HG02623 (cell line): ENCODE results near the gene MS4A7.
"Not testable (repeated sequence)": the region's sequence is repeated elsewhere in the genome, so short reads cannot be mapped to it uniquely, and the experiment has no call there.

Source experiments
- ATAC-seq: cut with Tn5 transposase; IDR thresholded peaks from one replicate; pipeline ENCODE4 v1.9.1; 2021; ENCODE audit warnings: moderate library complexity; ENCODE audit not compliant: unreplicated experiment

MS4A7 gene, protein sequence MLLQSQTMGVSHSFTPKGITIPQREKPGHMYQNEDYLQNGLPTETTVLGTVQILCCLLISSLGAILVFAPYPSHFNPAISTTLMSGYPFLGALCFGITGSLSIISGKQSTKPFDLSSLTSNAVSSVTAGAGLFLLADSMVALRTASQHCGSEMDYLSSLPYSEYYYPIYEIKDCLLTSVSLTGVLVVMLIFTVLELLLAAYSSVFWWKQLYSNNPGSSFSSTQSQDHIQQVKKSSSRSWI

DNA sequence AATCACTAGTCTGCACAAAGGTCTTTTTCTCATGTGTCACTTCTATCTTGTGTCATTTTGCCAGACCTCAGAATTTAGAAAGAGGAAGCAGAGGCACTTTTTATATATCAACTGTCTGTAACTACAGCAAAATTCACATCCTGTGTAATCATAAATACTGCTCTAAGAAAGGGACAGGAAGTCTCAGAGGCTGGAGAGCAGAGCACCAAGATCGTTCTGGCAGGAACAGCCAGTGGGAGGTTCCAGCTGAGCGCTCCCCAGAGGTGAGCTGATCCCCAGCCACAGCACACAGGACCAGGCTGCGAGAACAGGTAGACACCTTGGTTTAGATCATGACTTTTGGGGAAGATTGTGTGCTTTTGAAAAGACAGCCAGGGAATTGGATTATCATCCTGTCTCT is at the start of gene MS4A7:
Gene MS4A7, plus strand, starts transcription at position 179 of the 400 bp plus-strand sequence. CDS start 4,610 bp downstream, outside the sequence.
- peak; percentile 77 for ATAC-seq

DNA sequence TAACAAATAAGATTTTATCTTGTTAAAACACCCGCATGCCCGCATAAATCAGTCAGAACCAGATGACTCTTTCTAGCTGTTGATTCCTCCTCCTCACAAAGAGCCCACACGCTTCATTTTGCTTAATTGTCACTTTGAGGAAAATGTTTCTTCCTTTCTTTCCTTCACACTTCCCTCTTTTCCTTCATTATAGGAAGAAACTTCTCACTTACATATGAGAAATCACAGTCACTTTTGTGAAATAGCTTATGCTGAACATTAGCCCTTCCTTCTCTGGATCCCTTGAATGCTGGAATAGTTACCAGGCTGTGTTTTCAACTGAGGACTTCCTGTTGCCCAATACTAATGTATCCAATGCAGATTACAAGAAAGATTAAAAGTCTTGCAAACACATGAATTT is 45.5 kb upstream of the MS4A7 start:
- no peak for ATAC-seq

DNA sequence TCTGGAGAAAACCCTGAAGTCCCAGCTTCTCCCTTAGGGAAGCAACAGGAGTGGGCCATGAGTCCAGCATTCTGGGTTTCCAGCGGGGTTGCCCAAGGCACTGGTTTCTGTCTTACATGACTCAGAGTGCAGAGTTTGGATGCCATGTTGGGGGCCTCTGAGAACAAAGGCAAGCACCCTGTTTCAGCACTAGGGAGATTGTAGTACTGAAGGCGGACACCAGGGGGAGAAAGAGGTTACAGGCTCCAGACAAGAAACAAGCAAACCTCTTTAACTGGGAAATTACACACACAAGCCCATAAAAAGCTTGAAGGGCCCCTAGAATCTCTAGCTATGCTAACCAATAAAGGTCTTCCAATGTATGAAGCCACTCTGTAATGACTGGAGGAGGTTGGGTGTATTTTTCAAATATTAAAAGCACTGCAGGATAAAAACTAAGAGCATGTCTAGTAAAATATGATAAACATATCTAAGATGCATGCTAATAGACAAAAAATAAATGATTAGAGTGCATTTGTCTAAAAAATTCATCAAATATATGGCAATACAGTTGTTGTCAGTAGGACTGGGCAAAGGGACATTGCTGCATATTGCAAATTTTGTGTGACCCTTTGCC is 44.2 kb upstream of the MS4A7 start:
- no peak for ATAC-seq

DNA sequence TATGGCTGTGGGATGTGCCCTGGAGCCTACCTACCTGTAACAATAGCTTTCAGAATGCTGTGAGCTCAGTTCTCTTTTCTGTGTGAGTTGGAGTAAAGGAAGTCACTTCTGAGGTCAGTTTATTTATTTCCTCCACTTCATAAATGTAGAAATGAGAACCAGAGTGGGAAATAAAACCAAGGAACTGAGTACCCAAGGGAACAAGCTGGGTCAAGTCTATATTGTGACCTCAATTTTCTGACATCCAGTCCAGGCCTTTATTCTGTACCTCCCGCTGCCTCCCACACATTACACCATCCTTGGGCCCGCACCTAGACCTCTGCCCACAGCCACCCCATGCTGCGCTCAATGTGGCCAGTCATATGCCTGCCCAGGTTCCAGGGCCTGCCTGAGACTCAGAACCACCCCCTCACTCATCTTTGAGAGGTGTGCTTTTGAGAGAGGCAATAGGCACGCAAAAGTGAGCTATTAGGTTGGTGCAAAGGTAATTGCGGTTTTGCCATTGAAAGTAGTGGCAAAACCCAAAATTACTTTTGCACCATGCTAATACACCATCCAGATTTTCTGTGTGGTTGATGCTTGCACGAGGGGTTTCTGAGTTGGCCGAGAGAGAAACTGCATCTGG is 41.5 kb upstream of the MS4A7 start:
- no peak for ATAC-seq

DNA sequence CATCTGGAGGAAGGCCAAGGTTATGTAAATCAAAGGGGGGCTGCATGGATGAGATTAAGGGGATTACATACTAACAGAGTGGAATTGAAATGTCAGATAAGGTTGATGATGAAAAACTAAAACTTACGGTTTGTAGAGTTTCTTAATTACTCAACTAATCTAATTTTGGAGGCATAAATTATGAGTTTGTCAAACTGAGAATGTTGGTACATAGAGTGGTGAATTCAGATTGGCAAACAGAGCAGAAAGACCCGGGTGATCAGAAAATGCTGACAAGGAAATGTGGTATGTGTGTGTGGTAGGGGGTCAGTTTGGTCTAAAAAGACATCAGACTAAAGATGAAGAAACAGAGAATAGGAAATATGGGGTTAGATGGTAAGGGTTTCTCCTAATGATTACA is 40.3 kb upstream of the MS4A7 start:
- no peak for ATAC-seq

DNA sequence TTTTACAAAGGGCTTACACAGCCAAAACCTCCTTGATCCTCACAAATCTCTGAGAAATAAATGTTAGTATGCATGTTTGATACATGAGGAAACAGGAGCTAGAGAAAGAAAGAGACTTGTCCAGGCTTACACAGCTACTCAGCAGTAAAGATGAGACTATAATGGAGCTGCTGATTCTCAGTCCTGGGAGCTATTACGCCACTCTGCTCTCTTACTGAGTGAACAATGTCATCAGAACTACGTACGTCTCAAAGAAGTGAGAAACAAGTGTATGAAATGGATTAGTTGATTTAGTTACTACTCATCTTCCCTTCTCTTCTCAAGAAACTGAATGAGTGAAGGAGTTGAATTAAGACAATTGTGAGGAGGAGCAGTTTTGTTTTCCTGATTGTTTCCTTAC is 39.0 kb upstream of the MS4A7 start:
- ATAC-seq: no peak

DNA sequence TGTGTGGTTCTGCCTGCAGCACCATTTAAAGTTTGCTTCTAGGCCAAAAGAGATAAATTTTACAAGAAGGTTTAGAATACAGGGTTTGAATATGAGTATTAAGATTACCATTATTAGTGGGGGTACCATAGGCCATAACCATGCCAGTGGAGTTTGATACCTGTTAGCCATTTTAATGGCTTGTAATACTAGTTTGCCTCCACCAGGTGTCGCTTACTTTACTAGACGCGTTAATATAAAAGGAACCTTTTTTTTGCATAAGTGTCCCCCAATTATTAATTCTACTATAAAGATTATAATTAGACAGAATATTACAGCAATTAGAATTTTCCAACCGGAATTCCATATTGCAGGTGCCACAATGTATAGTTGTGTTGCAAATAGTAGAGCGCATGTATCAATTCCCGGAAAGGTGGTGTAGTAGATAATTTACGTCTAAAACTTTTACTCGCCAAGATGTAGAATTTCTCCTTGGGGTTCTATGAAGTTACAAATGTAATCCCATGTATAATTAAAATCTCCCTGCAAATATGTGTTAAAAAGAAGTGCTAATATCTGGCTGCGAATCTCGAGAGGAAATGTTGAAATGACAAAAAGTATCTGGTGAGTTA is 35.1 kb upstream of the MS4A7 start:
- ATAC-seq: no peak

DNA sequence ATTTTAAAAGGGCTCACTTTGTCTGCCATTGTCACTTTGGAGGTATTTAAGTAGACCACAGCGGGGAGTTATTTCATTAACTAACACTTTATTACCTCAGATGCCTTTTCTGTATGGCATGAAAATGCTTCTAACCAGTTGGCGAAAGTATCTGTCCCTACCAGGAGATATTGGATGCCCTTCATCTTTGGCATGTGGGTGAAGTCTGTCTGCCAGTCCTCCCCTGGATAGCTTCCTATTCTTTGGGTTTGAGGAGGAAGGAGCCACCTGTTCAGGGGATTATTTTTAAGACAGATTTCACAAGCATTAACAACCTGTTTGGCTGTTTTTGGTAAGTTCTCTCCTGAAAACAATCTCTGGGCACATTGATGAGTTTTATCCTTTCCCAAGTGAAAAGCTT is 34.2 kb upstream of the MS4A7 start:
- ATAC-seq: no peak

DNA sequence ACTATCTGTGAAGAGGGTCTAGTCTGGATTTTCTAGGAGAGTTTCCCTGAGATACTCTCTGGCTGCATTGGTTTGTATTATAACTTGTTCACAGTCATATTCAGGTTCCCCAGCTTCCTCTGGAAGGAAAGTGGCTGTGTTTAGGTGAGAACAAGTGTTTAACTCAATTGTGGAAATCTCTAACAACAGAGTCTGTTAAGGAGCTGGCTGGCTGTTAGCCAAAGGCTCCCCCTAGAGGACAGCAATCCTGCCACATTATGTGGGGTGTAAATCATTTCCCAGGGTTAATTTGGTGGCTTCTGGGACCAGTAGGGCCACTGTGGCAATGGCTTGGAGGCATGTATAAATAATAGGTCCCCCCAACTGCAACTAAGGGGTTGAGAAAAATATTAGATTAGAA is 32.8 kb upstream of the MS4A7 start:
- ATAC-seq: no peak

DNA sequence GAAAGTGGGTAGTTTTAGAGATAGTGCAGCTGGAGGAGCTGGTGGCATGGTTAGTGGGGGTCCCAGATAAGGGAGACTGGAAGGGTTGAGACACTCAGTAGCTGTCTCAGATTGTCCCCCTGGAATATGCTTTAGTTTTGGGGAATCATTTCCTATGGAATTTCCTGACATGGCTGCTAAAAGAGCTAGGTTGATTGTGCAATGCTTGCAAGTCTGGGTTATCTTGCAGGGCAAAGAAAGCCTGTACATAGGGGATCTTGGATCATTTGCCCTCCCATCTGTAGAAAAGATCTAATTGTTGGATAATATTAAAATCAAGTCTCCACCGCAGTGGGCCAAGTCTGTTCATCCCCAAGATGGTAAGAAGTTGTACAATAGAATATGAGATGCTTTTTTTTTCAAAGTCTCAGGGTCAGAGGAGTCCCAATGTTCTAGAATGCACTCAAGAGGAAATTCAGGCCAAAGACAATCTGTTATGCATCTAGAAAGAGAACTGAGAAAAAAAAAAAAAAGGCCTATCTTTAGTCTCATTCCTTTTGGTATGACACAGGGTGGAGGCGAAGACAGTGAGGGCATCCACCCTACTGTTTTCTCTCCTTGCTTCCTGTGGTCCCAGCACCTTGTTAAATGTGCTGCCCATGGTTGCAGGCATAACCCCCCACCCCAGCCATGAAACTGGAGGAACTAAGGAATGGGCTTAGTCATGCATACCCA is 31.1 kb upstream of the MS4A7 start:
- peak; percentile 43 for ATAC-seq

DNA sequence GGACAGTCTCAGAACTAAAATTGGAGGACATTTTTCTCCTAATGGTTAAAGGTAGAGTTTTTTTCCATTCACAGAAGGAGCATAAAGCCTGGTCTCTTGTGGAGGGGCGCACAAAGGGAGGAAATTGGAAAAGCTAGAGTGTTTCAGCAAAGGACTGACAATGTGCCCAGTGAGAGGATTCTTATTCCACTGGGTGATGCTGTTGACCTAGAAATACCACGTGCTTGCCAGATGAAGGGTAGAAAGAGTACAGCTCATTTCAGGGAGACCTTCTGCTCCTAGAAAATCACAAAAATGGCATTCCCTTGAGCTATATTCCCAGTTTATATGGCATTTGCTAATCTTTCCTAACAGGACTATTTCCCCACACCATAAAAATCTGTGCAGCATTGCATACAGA is 30.2 kb upstream of the MS4A7 start:
- ATAC-seq: no peak

DNA sequence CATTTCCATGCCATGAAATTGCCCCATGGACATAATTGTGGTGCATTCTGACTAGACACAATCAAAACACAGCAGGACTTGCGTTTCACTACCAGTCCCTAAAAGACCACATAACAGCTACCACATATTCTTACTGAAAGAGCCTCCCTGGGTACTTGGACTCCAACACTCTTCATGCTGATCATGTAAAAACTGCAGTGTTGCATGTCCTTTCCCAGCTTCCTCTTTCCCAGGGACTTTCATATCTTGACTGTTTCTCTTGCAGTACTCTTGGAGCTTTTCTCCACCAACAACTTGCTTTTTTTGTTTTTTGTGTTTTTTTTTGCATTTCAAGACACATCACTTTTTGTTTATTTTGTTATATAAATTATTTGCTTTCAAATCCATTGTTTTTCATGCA is 28.3 kb upstream of the MS4A7 start:
- ATAC-seq: no peak

DNA sequence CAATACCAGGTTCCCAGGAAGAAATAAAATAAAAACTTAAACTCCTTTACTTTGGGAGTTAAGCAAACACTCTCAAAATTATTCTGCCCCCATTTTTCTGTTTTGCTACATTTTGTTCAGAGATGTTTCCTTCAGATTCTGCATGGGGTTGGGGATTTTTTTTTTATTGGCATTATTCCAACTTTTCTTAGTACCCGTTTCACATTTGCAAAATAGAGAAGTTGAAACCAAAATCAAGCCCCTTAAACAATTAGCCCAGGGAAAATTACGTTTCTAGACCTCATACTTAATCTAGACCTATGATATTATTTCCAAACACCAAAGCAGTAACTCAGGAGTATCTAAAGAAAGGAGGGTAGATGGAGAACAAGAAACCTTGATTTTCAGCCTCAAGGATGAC is 20.6 kb upstream of the MS4A7 start:
- ATAC-seq: no peak

DNA sequence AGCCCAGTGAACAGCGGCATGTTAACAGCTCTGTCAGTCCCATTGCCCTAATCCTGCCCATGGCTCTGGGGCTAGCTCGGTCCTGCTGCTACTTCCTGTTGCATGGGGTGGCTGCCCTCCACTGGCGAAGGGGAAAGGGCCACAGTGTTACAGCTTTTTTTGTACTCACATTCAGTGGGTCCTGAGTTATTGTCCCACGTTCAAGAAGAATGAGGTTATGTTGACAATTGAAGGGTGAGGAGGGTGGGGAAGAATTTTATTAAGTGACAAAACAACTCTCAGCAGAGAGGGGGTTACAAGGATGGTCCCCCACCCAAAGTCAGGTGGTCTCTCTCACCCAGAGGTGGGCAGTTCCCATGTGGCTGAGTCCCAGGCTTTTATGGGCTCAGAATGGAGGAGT is 17.7 kb upstream of the MS4A7 start:
- ATAC-seq: no peak

DNA sequence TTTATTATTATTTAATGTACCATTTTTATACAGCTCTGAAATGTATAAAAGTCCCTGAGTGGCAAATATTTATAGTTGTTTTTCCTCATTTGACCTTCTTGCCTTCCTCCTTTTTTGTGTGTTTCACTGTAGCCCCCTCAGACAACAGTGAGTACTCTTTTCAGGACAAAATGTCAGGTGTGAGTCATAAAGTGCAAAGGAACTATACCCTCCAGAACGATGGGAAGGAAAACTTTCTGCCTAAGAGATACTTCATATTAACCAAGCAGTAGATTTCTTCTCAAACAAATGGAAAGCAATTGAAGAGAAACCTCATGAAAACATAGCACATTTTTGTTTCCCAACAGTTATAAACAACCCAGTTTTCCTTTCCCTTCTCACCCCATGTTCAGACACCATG is 16.1 kb upstream of the MS4A7 start:
- no peak for ATAC-seq

DNA sequence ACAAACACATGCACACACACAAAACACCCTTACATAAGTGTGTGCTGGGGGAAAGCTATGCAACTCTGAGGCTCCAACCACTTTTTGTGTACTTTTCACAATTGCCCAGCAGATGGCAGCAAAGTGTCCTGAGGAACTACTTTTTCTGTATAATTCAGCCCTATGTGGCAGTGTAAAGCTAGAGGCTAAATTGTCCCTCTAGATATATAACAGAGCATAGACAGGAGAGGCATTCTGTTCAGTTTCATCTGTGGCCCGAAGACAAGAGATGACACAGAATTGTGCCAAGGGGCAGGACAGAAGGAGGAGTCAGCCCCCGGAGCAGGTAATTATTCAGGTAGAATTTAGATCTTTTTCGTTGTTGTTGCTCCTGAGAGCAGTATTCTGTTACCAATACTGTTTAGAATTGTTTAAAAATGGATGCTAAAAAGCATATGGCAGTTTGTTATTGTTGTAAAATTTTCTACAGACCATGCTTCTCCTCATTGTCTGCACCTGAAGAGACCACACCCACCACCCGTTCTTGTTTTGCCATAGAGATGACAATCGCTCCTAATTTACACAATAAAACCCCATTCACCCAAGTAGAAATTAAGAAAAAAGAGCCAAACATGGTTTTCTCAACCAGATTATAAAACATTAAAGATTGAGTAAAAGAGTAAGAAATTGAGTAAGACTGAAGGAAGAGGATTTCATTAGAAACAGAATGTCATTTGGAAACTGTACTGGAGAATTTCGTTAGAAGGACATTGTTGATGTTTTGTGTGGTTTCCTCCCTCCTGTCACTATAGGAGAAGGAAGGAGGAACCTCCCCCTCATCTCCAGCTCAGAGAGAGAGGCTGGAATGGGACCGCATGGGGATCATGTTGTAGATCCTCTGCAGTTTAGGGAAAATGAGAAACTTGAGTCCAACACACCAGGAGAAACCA is 14.5 kb upstream of the MS4A7 start:
- peak; percentile 58 for ATAC-seq

DNA sequence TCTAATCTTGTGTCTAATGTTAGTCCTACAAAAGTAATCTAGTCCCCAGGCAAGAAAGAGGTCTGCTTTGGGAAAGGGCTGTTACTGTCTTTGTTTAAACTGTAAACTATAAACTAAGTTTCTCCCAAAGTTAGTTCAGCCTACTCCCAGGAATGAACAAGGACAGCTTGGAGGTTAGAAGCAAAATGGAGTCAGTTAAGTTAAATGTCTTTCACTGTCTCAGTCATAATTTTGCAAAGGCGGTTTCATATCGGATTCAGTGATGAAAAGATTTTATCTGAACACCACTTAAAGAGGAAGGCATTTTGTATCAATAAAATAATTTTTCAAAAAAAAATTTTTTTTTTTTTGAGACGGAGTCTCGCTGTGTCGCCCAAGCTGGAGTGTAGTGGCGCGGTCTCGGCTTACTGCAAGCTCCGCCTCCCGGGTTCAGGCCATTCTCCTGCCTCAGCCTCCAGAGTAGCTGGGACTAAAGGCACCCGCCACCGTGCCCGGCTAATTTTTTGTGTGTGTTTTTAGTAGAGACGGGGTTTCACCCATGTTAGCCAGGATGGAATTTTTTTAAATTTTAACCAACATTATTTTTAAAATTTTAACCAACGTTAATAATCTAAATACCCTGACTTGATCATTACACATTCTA is 11.9 kb upstream of the MS4A7 start:
- not testable (repeated sequence) for ATAC-seq

DNA sequence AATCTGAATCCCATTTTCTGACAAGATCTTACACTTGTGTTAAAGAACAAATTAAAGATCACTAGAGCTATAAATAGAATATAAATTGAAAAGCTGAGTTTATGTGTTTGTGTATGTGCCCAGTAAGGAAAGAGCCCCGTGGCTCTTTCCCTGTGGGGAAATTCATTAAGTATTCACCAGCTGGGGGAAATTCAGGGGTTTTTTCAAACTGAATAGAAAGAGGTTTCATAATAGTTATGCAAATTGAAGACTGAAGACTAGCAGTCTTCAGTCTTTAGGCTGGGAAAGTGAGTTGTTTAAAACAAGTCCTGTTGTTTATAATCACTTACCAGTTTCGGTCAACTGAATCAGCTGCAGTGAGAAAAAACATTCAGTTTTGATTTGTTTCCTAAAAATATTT is 11.3 kb upstream of the MS4A7 start:
- ATAC-seq: peak; percentile 87

DNA sequence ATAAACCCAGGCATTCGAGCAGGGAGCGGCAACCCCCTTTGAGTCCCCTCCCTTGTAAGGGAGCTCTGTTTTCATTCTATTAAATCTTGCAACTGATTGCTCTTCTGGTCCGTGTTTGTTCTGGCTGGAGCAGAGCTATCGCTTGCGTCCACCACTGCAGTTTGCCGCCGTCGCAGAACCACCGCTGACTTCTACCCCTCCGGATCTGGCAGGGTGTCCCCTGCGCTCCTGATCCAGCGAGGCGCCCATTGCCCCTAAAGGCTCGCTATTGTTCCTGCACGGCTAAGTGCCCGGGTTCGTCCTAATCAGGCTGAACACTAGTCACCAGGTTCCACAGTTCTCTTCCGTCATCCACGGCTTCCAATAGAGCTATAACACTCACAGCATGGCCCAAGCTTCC is 10.4 kb upstream of the MS4A7 start:
- no peak for ATAC-seq

DNA sequence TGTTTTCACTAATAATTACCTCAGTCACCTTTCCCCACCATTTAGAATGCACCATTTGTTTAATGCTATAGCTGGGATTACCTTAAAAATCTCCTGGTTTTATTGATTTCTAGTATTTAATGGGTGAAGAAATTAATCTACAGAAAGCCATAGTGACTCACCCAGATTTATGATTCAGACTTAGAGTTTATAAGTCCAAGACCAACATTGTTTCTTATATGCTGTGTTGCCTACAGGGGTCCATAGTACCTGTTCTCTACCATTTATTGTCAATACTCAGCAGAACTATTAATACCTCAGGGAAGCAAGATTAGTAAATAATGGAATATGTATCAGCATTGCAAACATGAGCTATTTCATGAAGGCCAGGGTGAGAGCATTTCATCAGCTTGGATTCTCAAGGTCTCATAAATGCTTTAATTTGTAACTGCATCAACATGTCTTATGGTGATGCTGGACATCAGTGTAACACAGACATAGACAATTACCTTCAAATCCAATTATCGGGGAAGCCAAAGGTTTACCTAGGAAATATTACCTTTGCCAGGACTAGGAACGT is 8.0 kb upstream of the MS4A7 start:
- ATAC-seq: no peak
